Fibroblast of lung (primary cell): ENCODE measurements around the gene FGFR2. TPM values are rescaled to one million over a fixed set of nuclear protein-coding genes. Genes with fewer than 3 reads are reported as not detected.

Experiments
- DNase-seq, 2 donors: peaks; one replicate each; pipeline versions ENCODE4 v3.0.0 to v3.0.0-alpha.2; 2010; ENCODE audit warnings: low read depth in 2 of 2
- H2AFZ ChIP-seq: 2 replicates; pipeline ENCODE4 v1.5.1; 2012; ENCODE audit warnings: low read length, control low read depth, inconsistent platforms
- H3K27ac ChIP-seq: 2 replicates; pipeline ENCODE4 v1.5.1; 2011; ENCODE audit warnings: low read length, control low read depth; ENCODE audit not compliant: insufficient read depth
- H3K27me3 ChIP-seq: 2 replicates; pipeline ENCODE4 v1.5.1; 2011; ENCODE audit warnings: mild to moderate bottlenecking, low read length; ENCODE audit not compliant: control insufficient read depth, insufficient read depth
- H3K36me3 ChIP-seq: 2 replicates; pipeline ENCODE4 v1.5.1; 2011; ENCODE audit warnings: low read length; ENCODE audit not compliant: control insufficient read depth, insufficient read depth
- H3K4me1 ChIP-seq: 2 replicates; pipeline ENCODE4 v1.5.1; 2011; ENCODE audit warnings: low read length; ENCODE audit not compliant: control insufficient read depth, insufficient read depth; ENCODE audit errors: extremely low read depth
- H3K4me2 ChIP-seq: 2 replicates; pipeline ENCODE4 v1.5.1; 2011; ENCODE audit warnings: low read length, control low read depth; ENCODE audit not compliant: insufficient read depth; ENCODE audit errors: extremely low read depth
- H3K4me3 ChIP-seq, 4 experiments: fragments of 200-600 bp in 1 of 4; sonication (generic) in 1 of 4; replicated peaks in 1 of 4; 2 replicates each; pipeline ENCODE4 v1.5.1; 2011 to 2016; ENCODE audit warnings: low read length in 4 of 4, low read depth in 3 of 4, mild to moderate bottlenecking in 3 of 4, control low read depth in 2 of 4, inconsistent platforms in 1 of 4, mixed read lengths in 1 of 4; ENCODE audit not compliant: insufficient read depth in 1 of 4; ENCODE audit errors: control extremely low read depth in 1 of 4
- H3K79me2 ChIP-seq: 2 replicates; pipeline ENCODE4 v1.5.1; 2012; ENCODE audit warnings: mild to moderate bottlenecking, low read length, inconsistent platforms; ENCODE audit not compliant: control insufficient read depth, insufficient read depth
- H3K9ac ChIP-seq: 2 replicates; pipeline ENCODE4 v1.5.1; 2011; ENCODE audit warnings: mild to moderate bottlenecking, low read length, control low read depth; ENCODE audit not compliant: insufficient read depth
- H3K9me3 ChIP-seq: 2 replicates; pipeline ENCODE4 v1.5.1; 2012; ENCODE audit warnings: low read depth, low read length; ENCODE audit not compliant: control insufficient read depth, insufficient read depth
- H4K20me1 ChIP-seq: 2 replicates; pipeline ENCODE4 v1.5.1; 2011; ENCODE audit warnings: low read length; ENCODE audit not compliant: control insufficient read depth, insufficient read depth; ENCODE audit errors: extremely low read depth
- EZH2 ChIP-seq: IDR thresholded peaks from 2 replicates; pipeline ENCODE4 v1.5.1; 2012; ENCODE audit warnings: low read length, control low read depth, mild to moderate bottlenecking; ENCODE audit errors: missing control alignments
- polyA plus RNA-seq, 2 donors: library from polyadenylated mRNA; depleted of rRNA in 1 of 2; stranded (reverse) in 1 of 2; unstranded in 1 of 2; fragments of >200 nt; gene quantifications; 2 replicates each; pipeline ENCODE4 v1.2.1, GENCODE V29; 2011 to 2012; ENCODE audit warnings: missing spikeins in 1 of 2
- total RNA-seq: library from RNA; depleted of rRNA; stranded (reverse); fragments of >200 nt; gene quantifications from 2 replicates; pipeline ENCODE4 v1.2.1, GENCODE V29; 2014
- TF ChIP-seq, protein P1 (sequence below), 2 donors: IDR thresholded peaks in 1 of 2; conservative IDR thresholded peaks in 1 of 2; 1 replicate in 1 of 2; 2 replicates in 1 of 2; pipeline ENCODE4 v1.5.1; 2011 to 2012; ENCODE audit warnings: low read length in 2 of 2, control low read depth in 1 of 2, inconsistent platforms in 1 of 2, low read depth in 1 of 2, mild to moderate bottlenecking in 1 of 2

Gene FGFR2
- total and polyA plus RNA-seq, 2 donors (not counting 1 experiment from before 2014, with no cell fraction given), result 0.10 to 0.17 TPM

DNA sequence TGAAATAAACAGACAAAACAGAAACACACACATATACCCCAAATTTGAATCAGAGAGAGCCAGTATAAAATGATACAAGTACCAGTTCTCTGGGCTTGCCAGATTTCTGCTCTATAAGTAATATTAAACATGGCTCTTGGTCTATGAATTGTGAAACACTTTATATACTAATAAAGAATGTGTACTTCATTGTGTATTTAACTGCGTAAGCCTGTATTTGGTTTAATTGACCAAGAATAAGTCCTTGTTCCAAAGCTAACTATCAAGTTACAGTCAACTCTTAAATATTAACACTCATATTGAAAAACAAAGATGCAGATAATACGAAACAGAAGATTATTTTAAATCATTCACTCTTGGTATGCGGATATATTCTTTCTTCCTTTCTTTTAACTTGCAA, 8.7 kb downstream of the FGFR2 start:
- Histone ChIP-seq H3K27ac (no peak overlapping the region), H2AFZ (no peak overlapping the region), H3K27me3 (no peaks in the 10 kb centered on the region), H4K20me1 (no peaks in the 10 kb centered on the region), H3K4me3 (no peak overlapping the region), H3K79me2 (no peaks in the 10 kb centered on the region), H3K4me2 (no peak overlapping the region), H3K36me3 (no peaks in the 10 kb centered on the region), H3K9me3 (no peaks in the 10 kb centered on the region), H3K9ac (no peak overlapping the region), H3K4me1 (no peaks in the 10 kb centered on the region)
- no peak for DNase-seq
- TF ChIP-seq, protein P1, sequence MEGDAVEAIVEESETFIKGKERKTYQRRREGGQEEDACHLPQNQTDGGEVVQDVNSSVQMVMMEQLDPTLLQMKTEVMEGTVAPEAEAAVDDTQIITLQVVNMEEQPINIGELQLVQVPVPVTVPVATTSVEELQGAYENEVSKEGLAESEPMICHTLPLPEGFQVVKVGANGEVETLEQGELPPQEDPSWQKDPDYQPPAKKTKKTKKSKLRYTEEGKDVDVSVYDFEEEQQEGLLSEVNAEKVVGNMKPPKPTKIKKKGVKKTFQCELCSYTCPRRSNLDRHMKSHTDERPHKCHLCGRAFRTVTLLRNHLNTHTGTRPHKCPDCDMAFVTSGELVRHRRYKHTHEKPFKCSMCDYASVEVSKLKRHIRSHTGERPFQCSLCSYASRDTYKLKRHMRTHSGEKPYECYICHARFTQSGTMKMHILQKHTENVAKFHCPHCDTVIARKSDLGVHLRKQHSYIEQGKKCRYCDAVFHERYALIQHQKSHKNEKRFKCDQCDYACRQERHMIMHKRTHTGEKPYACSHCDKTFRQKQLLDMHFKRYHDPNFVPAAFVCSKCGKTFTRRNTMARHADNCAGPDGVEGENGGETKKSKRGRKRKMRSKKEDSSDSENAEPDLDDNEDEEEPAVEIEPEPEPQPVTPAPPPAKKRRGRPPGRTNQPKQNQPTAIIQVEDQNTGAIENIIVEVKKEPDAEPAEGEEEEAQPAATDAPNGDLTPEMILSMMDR (conservative IDR thresholded peaks at IDR 0.05 in 1 of 2, IDR thresholded peaks at IDR 0.05 in 1 of 2; ENCODE audit: low read depth in 1 of 2, low read length in 2 of 2), result no peak
- no peak for TF ChIP-seq EZH2

DNA sequence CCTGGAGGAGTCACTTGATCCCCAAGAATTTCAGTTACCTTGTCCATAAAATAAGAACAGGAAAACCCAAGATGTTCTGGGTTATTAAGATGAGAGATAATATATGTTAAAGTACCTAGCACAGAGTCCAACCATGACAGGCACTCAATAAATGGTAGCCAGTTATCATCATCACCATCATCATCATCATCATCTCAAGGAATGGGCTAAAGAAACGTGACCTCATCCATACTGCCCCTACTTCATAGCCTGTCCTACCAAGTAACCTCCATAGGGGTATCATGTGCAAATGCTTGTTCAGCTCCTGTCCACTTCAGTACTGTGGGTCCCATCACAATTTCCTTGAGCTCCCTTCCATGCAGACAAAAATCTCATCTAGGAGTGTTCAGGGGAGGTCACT, 14.4 kb downstream of the FGFR2 start:
- TF ChIP-seq EZH2, result no peak
- TF ChIP-seq, protein P1 (conservative IDR thresholded peaks at IDR 0.05 in 1 of 2, IDR thresholded peaks at IDR 0.05 in 1 of 2; ENCODE audit: low read depth in 1 of 2, low read length in 2 of 2), result no peak
- no peaks in the 10 kb centered on the region for H3K36me3 ChIP-seq

DNA sequence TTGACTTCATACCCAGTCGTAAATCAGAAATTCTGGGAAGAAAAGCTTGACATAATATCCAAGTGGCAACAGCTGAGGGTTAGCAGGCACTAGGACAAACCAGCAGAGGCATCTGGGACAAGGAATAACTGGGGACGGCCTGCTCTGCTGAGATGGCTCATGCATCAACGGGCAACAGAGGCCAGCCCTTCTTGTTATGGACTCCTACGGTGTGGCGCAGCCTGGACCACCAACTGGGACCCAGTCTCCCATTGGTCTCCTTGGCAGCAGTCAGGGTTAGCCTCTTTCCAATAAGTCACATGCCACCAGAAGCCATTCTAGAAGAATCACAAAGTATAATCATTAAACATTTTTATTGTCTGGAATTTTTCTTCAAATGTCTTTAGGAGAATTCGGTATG, 15.0 kb downstream of the FGFR2 start:
- TF ChIP-seq, protein P1 (conservative IDR thresholded peaks at IDR 0.05 in 1 of 2, IDR thresholded peaks at IDR 0.05 in 1 of 2; ENCODE audit: low read depth in 1 of 2, low read length in 2 of 2), result no peak
- no peak for TF ChIP-seq EZH2
- no peak overlapping the region for H3K27ac ChIP-seq
- H3K79me2 ChIP-seq, result no peaks in the 10 kb centered on the region
- H3K4me1 ChIP-seq, result no peaks in the 10 kb centered on the region
- H3K9me3 ChIP-seq, result no peaks in the 10 kb centered on the region
- H3K36me3 ChIP-seq, result no peaks in the 10 kb centered on the region
- H3K4me2 ChIP-seq, result no peak overlapping the region
- H3K27me3 ChIP-seq, result no peaks in the 10 kb centered on the region
- no peaks in the 10 kb centered on the region for H4K20me1 ChIP-seq
- H3K4me3 ChIP-seq, result no peak overlapping the region
- no peak for DNase-seq
- no peak overlapping the region for H2AFZ ChIP-seq
- no peak overlapping the region for H3K9ac ChIP-seq

More for the DNA sequence above, 14.4 kb downstream of the FGFR2 start:
- H2AFZ ChIP-seq, result no peak overlapping the region
- no peak overlapping the region for H3K27ac ChIP-seq
- no peak for DNase-seq
- no peaks in the 10 kb centered on the region for H3K79me2 ChIP-seq
- no peak overlapping the region for H3K4me3 ChIP-seq
- no peaks in the 10 kb centered on the region for H4K20me1 ChIP-seq
- no peak overlapping the region for H3K9ac ChIP-seq
- H3K9me3 ChIP-seq, result no peaks in the 10 kb centered on the region
- H3K27me3 ChIP-seq, result no peaks in the 10 kb centered on the region
- no peak overlapping the region for H3K4me2 ChIP-seq
- H3K4me1 ChIP-seq, result no peaks in the 10 kb centered on the region
